HUES48 (cell line): Measurements from ENCODE around the gene WNT7B.

ENCODE experiments used
- H3K27ac ChIP-seq: one replicate; pipeline ENCODE4 v1.7.0; 2013; ENCODE audit warnings: low read depth, low read length, inconsistent platforms
- H3K27me3 ChIP-seq: 2 replicates; pipeline ENCODE4 v1.6.1; 2013; ENCODE audit warnings: mild to moderate bottlenecking, low read length; ENCODE audit not compliant: control insufficient read depth, insufficient read depth
- H3K36me3 ChIP-seq: 2 replicates; pipeline ENCODE4 v1.6.1; 2013; ENCODE audit warnings: low read length; ENCODE audit not compliant: control insufficient read depth, insufficient read depth
- H3K4me1 ChIP-seq: 2 replicates; pipeline ENCODE4 v1.6.1; 2013; ENCODE audit warnings: mild to moderate bottlenecking, low read length; ENCODE audit not compliant: control insufficient read depth, insufficient read depth
- H3K4me3 ChIP-seq: 2 replicates; pipeline ENCODE4 v1.5.1; 2013; ENCODE audit warnings: mild to moderate bottlenecking, low read depth, low read length
- H3K9ac ChIP-seq: 2 replicates; pipeline ENCODE4 v1.6.1; 2013; ENCODE audit warnings: mild to moderate bottlenecking, low read depth, low read length, moderate library complexity
- H3K9me3 ChIP-seq: 2 replicates; pipeline ENCODE4 v1.6.1; 2013; ENCODE audit warnings: low read length; ENCODE audit not compliant: control insufficient read depth, insufficient read depth

WNT7B gene

GRCh38 chr22:45877651-45878050 lies 99.3 kb downstream of the WNT7B start:
- no peaks in the 10 kb centered on the region; the same call in 1 of the 2 replicates for H3K27me3 ChIP-seq
- no peak overlapping the region for H3K9ac ChIP-seq
- H3K4me3 ChIP-seq, result no peak overlapping the region
- peaks cover 20% of the 10 kb centered on the region; the same call in 1 of the 2 replicates for H3K4me1 ChIP-seq
- H3K27ac ChIP-seq, result no peak overlapping the region
- H3K9me3 ChIP-seq, result no peaks in the 10 kb centered on the region
- H3K36me3 ChIP-seq, result no peaks in the 10 kb centered on the region

- Histone ChIP-seq H3K9me3 (no peaks in the 10 kb centered on the region), H3K4me3 (no peak overlapping the region), H3K27me3 (no peaks in the 10 kb centered on the region; the same call in 1 of the 2 replicates), H3K36me3 (no peaks in the 10 kb centered on the region), H3K9ac (no peak overlapping the region), H3K27ac (no peak overlapping the region), H3K4me1 (peaks cover 20% of the 10 kb centered on the region; the same call in 1 of the 2 replicates)
These were observed 100.0 kb downstream of the WNT7B start for GRCh38 chr22:45877036-45877380.

GRCh38 chr22:45876136-45877035 lies 100.6 kb downstream of the WNT7B start:
- Histone ChIP-seq H3K4me3 (no peak overlapping the region), H3K27ac (no peak overlapping the region), H3K4me1 (peaks cover 18% of the 10 kb centered on the region; the same call in 1 of the 2 replicates), H3K9ac (no peak overlapping the region), H3K36me3 (no peaks in the 10 kb centered on the region), H3K9me3 (no peaks in the 10 kb centered on the region), H3K27me3 (no peaks in the 10 kb centered on the region; the same call in 1 of the 2 replicates)

GRCh38 chr22:45872659-45873263 lies 104.2 kb downstream of the WNT7B start:
- no peak overlapping the region for H3K4me3 ChIP-seq
- no peaks in the 10 kb centered on the region for H3K36me3 ChIP-seq
- H3K4me1 ChIP-seq, result no peaks in the 10 kb centered on the region
- no peak overlapping the region for H3K27ac ChIP-seq
- peaks cover 30% of the 10 kb centered on the region for H3K27me3 ChIP-seq
- H3K9ac ChIP-seq, result no peak overlapping the region
- H3K9me3 ChIP-seq, result no peaks in the 10 kb centered on the region

GRCh38 chr22:45871721-45872120 lies 105.2 kb downstream of the WNT7B start:
- Histone ChIP-seq H3K9me3 (no peaks in the 10 kb centered on the region), H3K27me3 (peaks cover 41% of the 10 kb centered on the region)

More at GRCh38 chr22:45871721-45872120, 105.2 kb downstream of the WNT7B start:
- Histone ChIP-seq H3K36me3 (no peaks in the 10 kb centered on the region), H3K4me3 (no peak overlapping the region), H3K27ac (no peak overlapping the region), H3K4me1 (no peaks in the 10 kb centered on the region), H3K9ac (no peak overlapping the region)
